SU-DHL-6 (cell line): ENCODE measurements around the gene CTNNA2.

Experiments
- CTCF ChIP-seq: fragments of 200-600 bp; sonication (generic); IDR thresholded peaks from one replicate; pipeline ENCODE4 v1.5.1; 2017; ENCODE audit warnings: antibody characterized with exemption, mild to moderate bottlenecking, low read length, moderate library complexity; ENCODE audit not compliant: insufficient read depth, poor library complexity, severe bottlenecking
- EZH2phosphoT487 ChIP-seq: fragments of 200-600 bp; sonication (generic), shearing (Covaris generic); conservative IDR thresholded peaks from 2 replicates; pipeline ENCODE4 v1.6.1; 2018; ENCODE audit warnings: mild to moderate bottlenecking, antibody characterized with exemption, low read length, moderate library complexity, mixed read lengths

DNA sequence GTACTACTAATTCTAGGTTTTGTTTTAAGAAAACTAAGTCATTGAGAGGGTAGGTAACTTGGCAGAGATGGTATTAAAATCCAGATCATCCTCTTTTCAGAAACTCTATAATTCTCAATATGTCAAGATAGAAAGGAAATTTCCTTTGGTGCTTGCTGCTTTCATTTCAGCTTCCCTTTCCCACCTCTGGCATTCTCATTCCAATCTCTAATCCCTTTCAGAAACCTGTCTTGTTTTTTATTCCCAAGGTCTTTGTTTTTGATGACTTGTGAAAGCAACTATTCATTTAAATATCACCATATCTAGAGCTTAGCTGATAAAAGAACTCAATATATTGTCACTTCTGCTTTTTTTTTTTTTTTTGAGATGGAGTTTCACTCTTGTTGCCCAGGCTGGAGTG, 1034.5 kb downstream of the CTNNA2 start:
- no peak for TF ChIP-seq CTCF
- no peak for TF ChIP-seq EZH2phosphoT487
